Endothelial cell of umbilical vein (primary cell): Measurements from ENCODE around the gene MRGPRE.

Experiments
- JUN ChIP-seq: IDR thresholded peaks from 2 replicates; pipeline ENCODE4 v1.6.1; 2011; ENCODE audit warnings: borderline replicate concordance, low read depth; ENCODE audit not compliant: insufficient read length, insufficient read depth
- MAX ChIP-seq: IDR thresholded peaks from 2 replicates; pipeline ENCODE4 v1.6.1; 2011; ENCODE audit not compliant: insufficient read depth, insufficient read length
- POLR2A ChIP-seq: IDR thresholded peaks from 2 replicates; pipeline ENCODE4 v1.6.1; 2012; ENCODE audit warnings: low read depth, mild to moderate bottlenecking, control low read depth, low read length
- TF ChIP-seq, protein P1 (sequence below), 2 donors: IDR thresholded peaks; 1 replicate in 1 of 2; 2 replicates in 1 of 2; pipeline ENCODE4 v1.5.1; 2011; ENCODE audit warnings: low read length in 2 of 2, mild to moderate bottlenecking in 2 of 2, moderate library complexity in 2 of 2, control low read depth in 1 of 2, inconsistent platforms in 1 of 2, low read depth in 1 of 2; ENCODE audit not compliant: insufficient read depth in 1 of 2; ENCODE audit errors: extremely low read depth in 1 of 2

GRCh38 chr11:3208272-3208671 lies 23.9 kb downstream of the MRGPRE start:
- TF ChIP-seq, protein P1, sequence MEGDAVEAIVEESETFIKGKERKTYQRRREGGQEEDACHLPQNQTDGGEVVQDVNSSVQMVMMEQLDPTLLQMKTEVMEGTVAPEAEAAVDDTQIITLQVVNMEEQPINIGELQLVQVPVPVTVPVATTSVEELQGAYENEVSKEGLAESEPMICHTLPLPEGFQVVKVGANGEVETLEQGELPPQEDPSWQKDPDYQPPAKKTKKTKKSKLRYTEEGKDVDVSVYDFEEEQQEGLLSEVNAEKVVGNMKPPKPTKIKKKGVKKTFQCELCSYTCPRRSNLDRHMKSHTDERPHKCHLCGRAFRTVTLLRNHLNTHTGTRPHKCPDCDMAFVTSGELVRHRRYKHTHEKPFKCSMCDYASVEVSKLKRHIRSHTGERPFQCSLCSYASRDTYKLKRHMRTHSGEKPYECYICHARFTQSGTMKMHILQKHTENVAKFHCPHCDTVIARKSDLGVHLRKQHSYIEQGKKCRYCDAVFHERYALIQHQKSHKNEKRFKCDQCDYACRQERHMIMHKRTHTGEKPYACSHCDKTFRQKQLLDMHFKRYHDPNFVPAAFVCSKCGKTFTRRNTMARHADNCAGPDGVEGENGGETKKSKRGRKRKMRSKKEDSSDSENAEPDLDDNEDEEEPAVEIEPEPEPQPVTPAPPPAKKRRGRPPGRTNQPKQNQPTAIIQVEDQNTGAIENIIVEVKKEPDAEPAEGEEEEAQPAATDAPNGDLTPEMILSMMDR (IDR thresholded peaks at IDR 0.05; ENCODE audit: extremely low read depth in 1 of 2, insufficient read depth in 1 of 2, low read depth in 1 of 2, low read length in 2 of 2) = no peak
- TF ChIP-seq JUN = no peak
- no peak for TF ChIP-seq POLR2A
- TF ChIP-seq MAX = no peak
